ENCODE data around the gene PCDHB9.
"Not testable (repeated sequence)": the region's sequence is repeated elsewhere in the genome, so short reads cannot be mapped to it uniquely, and the experiment has no call there.

PCDHB9 gene

DNA sequence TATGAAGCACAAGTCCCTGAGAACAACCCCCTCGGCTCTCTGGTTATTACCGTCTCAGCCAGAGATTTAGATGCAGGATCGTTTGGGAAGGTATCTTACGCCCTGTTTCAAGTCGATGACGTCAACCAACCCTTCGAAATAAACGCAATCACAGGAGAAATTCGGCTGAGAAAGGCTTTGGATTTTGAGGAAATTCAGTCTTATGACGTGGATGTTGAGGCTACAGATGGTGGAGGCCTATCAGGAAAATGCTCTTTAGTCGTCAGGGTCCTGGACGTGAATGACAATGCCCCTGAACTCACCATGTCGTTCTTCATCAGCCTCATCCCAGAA is 36.0 kb upstream of the PCDHB9 start:
- Histone ChIP-seq H3K27me3 (ENCODE audit: insufficient read depth, poor library complexity, severe bottlenecking) (no peaks in the 10 kb centered on the region), H3K27ac (replicated peaks) (no peak overlapping the region), H3K4me3 (replicated peaks; ENCODE audit: insufficient read depth, low read length) (no peak overlapping the region)
- DNase-seq (ENCODE audit: low read depth in 1 of 2, low spot score in 1 of 2): no peak
- TF ChIP-seq, protein P1, sequence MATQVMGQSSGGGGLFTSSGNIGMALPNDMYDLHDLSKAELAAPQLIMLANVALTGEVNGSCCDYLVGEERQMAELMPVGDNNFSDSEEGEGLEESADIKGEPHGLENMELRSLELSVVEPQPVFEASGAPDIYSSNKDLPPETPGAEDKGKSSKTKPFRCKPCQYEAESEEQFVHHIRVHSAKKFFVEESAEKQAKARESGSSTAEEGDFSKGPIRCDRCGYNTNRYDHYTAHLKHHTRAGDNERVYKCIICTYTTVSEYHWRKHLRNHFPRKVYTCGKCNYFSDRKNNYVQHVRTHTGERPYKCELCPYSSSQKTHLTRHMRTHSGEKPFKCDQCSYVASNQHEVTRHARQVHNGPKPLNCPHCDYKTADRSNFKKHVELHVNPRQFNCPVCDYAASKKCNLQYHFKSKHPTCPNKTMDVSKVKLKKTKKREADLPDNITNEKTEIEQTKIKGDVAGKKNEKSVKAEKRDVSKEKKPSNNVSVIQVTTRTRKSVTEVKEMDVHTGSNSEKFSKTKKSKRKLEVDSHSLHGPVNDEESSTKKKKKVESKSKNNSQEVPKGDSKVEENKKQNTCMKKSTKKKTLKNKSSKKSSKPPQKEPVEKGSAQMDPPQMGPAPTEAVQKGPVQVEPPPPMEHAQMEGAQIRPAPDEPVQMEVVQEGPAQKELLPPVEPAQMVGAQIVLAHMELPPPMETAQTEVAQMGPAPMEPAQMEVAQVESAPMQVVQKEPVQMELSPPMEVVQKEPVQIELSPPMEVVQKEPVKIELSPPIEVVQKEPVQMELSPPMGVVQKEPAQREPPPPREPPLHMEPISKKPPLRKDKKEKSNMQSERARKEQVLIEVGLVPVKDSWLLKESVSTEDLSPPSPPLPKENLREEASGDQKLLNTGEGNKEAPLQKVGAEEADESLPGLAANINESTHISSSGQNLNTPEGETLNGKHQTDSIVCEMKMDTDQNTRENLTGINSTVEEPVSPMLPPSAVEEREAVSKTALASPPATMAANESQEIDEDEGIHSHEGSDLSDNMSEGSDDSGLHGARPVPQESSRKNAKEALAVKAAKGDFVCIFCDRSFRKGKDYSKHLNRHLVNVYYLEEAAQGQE (IDR thresholded peaks at IDR 0.05; ENCODE audit: insufficient replicate concordance, low read depth): no peak
- TF ChIP-seq, protein P2, sequence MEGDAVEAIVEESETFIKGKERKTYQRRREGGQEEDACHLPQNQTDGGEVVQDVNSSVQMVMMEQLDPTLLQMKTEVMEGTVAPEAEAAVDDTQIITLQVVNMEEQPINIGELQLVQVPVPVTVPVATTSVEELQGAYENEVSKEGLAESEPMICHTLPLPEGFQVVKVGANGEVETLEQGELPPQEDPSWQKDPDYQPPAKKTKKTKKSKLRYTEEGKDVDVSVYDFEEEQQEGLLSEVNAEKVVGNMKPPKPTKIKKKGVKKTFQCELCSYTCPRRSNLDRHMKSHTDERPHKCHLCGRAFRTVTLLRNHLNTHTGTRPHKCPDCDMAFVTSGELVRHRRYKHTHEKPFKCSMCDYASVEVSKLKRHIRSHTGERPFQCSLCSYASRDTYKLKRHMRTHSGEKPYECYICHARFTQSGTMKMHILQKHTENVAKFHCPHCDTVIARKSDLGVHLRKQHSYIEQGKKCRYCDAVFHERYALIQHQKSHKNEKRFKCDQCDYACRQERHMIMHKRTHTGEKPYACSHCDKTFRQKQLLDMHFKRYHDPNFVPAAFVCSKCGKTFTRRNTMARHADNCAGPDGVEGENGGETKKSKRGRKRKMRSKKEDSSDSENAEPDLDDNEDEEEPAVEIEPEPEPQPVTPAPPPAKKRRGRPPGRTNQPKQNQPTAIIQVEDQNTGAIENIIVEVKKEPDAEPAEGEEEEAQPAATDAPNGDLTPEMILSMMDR (IDR thresholded peaks at IDR 0.05; ENCODE audit: insufficient read depth, low read length): no peak
- TF ChIP-seq POLR2AphosphoS5 (IDR thresholded peaks at IDR 0.05; ENCODE audit: low read depth) (no peak), GABPA (IDR thresholded peaks at IDR 0.05; ENCODE audit: low read depth) (no peak), SPI1 (IDR thresholded peaks at IDR 0.05; ENCODE audit: borderline replicate concordance, low read depth) (no peak)

DNA sequence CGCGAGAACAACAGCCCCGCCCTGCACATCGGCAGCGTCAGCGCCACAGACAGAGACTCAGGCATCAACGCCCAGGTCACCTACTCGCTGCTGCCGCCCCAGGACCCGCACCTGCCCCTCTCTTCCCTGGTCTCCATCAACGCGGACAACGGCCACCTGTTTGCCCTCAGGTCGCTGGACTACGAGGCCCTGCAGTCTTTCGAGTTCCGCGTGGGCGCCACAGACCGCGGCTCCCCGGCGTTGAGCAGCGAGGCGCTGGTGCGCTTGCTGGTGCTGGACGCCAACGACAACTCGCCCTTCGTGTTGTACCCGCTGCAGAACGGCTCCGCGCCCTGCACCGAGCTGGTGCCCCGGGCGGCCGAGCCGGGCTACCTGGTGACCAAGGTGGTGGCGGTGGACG is 35.3 kb upstream of the PCDHB9 start:
- H3K27ac ChIP-seq (replicated peaks); DNase-seq (ENCODE audit: low read depth in 1 of 2, low spot score in 1 of 2); H3K4me3 ChIP-seq (replicated peaks; ENCODE audit: insufficient read depth, low read length); H3K27me3 ChIP-seq (ENCODE audit: insufficient read depth, poor library complexity, severe bottlenecking): not testable (repeated sequence)

DNA sequence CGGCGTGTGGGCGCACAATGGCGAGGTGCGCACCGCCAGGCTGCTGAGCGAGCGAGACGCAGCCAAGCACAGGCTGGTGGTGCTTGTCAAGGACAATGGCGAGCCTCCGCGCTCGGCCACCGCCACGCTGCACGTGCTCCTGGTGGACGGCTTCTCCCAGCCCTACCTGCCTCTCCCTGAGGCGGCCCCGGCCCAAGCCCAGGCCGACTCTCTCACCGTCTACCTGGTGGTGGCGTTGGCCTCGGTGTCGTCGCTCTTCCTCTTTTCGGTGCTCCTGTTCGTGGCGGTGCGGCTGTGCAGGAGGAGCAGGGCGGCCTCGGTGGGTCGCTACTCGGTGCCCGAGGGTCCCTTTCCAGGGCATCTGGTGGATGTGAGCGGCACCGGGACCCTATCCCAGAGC is 34.9 kb upstream of the PCDHB9 start:
- not testable (repeated sequence) for DNase-seq (ENCODE audit: low read depth in 1 of 2, low spot score in 1 of 2); H3K4me3 ChIP-seq (replicated peaks; ENCODE audit: insufficient read depth, low read length); H3K27me3 ChIP-seq (ENCODE audit: insufficient read depth, poor library complexity, severe bottlenecking); H3K27ac ChIP-seq (replicated peaks)

DNA sequence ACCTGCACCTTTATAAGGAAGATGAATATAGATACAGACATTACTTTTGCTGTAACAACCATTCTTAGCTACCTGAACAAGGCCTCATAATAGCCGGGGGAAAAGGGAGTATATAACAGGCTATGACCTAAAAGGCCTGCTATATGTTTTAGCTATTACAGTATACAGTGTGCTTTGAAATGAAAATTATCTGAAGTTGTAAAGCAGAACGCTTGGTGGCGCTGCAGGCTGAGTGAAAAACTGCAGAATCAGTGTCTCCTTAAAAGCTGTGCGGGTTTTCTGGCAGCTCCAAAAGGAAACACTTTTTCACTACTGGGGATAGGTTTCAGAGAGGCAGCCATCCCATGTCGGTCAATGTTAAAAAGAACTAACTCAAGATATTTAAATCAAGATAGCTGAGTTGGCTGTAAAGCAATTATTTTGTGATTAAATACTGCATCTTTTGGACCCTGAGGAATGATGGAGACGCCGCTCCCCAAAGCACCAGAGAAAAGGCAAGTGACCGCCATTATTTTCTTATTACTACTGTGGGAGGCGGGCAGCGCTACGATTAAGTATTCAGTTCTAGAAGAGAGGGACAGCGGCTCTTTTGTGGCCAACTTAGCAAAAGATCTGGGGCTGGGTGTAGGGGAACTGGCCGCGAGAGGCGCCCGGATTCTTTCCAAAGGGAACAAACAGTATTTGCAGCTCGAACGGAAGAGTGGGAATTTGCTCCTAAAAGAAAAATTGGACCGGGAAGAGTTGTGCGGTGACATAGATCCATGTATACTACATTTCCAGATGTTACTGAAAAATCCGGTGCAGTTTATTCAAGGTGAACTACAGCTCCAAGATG is 31.2 kb upstream of the PCDHB9 start:
- Histone ChIP-seq H3K27ac (replicated peaks) (no peak overlapping the region), H3K4me3 (replicated peaks; ENCODE audit: insufficient read depth, low read length) (no peak overlapping the region), H3K27me3 (ENCODE audit: insufficient read depth, poor library complexity, severe bottlenecking) (no peaks in the 10 kb centered on the region)
- DNase-seq (ENCODE audit: low read depth in 1 of 2, low spot score in 1 of 2): no peak
- TF ChIP-seq POLR2AphosphoS5 (IDR thresholded peaks at IDR 0.05; ENCODE audit: low read depth) (no peak), SPI1 (IDR thresholded peaks at IDR 0.05; ENCODE audit: borderline replicate concordance, low read depth) (no peak)
- TF ChIP-seq, protein P1 (IDR thresholded peaks at IDR 0.05; ENCODE audit: insufficient replicate concordance, low read depth): no peak
- TF ChIP-seq, protein P2 (IDR thresholded peaks at IDR 0.05; ENCODE audit: insufficient read depth, low read length): no peak

DNA sequence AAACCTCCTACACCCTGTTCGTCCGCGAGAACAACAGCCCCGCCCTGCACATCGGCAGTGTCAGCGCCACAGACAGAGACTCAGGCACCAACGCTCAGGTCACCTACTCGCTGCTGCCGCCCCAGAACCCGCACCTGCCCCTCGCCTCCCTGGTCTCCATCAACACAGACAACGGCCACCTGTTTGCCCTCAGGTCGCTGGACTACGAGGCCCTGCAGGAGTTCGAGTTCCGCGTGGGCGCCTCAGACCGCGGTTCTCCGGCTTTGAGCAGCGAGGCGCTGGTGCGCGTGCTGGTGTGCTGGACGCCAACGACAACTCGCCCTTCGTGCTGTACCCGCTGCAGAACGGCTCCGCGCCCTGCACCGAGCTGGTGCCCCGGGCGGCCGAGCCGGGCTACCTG is 29.6 kb upstream of the PCDHB9 start:
- not testable (repeated sequence) for H3K27me3 ChIP-seq (ENCODE audit: insufficient read depth, poor library complexity, severe bottlenecking); DNase-seq (ENCODE audit: low read depth in 1 of 2, low spot score in 1 of 2); H3K27ac ChIP-seq (replicated peaks); H3K4me3 ChIP-seq (replicated peaks; ENCODE audit: insufficient read depth, low read length)

DNA sequence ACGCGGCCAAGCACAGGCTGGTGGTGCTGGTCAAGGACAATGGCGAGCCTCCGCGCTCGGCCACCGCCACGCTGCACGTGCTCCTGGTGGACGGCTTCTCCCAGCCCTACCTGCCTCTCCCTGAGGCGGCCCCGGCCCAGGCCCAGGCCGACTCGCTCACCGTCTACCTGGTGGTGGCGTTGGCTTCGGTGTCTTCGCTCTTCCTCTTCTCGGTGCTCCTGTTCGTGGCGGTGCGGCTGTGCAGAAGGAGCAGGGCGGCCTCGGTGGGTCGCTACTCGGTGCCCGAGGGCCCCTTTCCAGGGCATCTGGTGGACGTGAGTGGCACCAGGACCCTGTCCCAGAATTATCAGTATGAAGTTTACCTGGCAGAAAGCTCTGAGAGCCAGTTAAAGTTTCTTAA is 29.1 kb upstream of the PCDHB9 start:
- not testable (repeated sequence) for DNase-seq (ENCODE audit: low read depth in 1 of 2, low spot score in 1 of 2); H3K4me3 ChIP-seq (replicated peaks; ENCODE audit: insufficient read depth, low read length); H3K27me3 ChIP-seq (ENCODE audit: insufficient read depth, poor library complexity, severe bottlenecking); H3K27ac ChIP-seq (replicated peaks)
